ENCODE results near the gene RTN4RL1. TPM values are rescaled to one million over a fixed set of nuclear protein-coding genes. Genes with fewer than 3 reads are reported as not detected.

RTN4RL1 gene
- total RNA-seq, 3 donors from 2014 or later (not counting 1 experiment from before 2014, with no cell fraction given) = 0.15 to 0.23 TPM; not detected in 1

DNA sequence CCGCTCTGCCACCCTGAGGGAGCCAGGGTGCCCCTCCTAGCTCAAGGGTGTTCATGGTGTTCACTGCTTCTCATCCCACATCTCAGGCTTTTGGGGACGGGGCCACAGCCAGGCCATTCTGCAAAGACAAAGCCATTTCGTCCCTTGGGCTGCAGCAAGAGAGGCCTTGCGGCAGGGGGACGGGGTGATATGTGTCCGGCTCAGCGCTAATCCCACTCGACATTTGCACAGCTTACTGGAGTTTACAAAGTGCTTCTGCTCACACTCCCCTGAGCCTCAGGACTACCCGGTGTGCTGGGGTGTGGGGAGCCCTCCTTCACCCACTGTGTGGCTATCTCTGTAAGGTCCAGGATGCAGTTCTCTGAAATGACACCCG, 84.3 kb downstream of the RTN4RL1 start:
- H3K4me1 Mint-ChIP-seq = no peaks in the 10 kb centered on the region
- ATAC-seq (no peak), DNase-seq (no peak)
- H3K27me3 ChIP-seq (ENCODE audit: control insufficient read depth, insufficient read depth, low read length) = no peaks in the 10 kb centered on the region
- no peaks in the 10 kb centered on the region for H3K9me3 ChIP-seq (ENCODE audit: control insufficient read depth, insufficient read depth, low read length)
- H3K36me3 Mint-ChIP-seq = no peaks in the 10 kb centered on the region
- H3K27me3 Mint-ChIP-seq (ENCODE audit: low read depth in 2 of 2) = no peaks in the 10 kb centered on the region
- intact Hi-C loops (cut with micrococcal nuclease) = no loop called here
- no peak overlapping the region for H3K4me3 ChIP-seq (ENCODE audit: low read length)
- 88% methylated on average over 10 of the region's 10 CpGs for WGBS (ENCODE audit: insufficient coverage)
- H3K36me3 ChIP-seq (ENCODE audit: control insufficient read depth, insufficient read depth, low read length) = no peaks in the 10 kb centered on the region
- no peaks in the 10 kb centered on the region for H3K9me3 Mint-ChIP-seq
- no peak overlapping the region for H3K27ac Mint-ChIP-seq
- TF ChIP-seq CTCF (IDR thresholded peaks at IDR 0.05) = no peak
- H3K27ac ChIP-seq (ENCODE audit: low read length) = no peak overlapping the region
- H3K4me1 ChIP-seq (ENCODE audit: control insufficient read depth, insufficient read depth, low read length) = peaks cover 3% of the 10 kb centered on the region
- no peak overlapping the region for H3K4me3 Mint-ChIP-seq

- DNase-seq = no peak
- Mint-ChIP-seq H3K27me3 (ENCODE audit: low read depth in 2 of 2) (no peaks in the 10 kb centered on the region), H3K27ac (no peak overlapping the region), H3K9me3 (no peaks in the 10 kb centered on the region), H3K36me3 (no peaks in the 10 kb centered on the region), H3K4me3 (no peak overlapping the region), H3K4me1 (no peaks in the 10 kb centered on the region)
- intact Hi-C loops (cut with micrococcal nuclease) = no loop called here
- Histone ChIP-seq H3K36me3 (ENCODE audit: control insufficient read depth, insufficient read depth, low read length) (no peaks in the 10 kb centered on the region), H3K27ac (ENCODE audit: low read length) (no peak overlapping the region), H3K9me3 (ENCODE audit: control insufficient read depth, insufficient read depth, low read length) (no peaks in the 10 kb centered on the region), H3K4me1 (ENCODE audit: control insufficient read depth, insufficient read depth, low read length) (peaks cover 3% of the 10 kb centered on the region), H3K4me3 (ENCODE audit: low read length) (no peak overlapping the region), H3K27me3 (ENCODE audit: control insufficient read depth, insufficient read depth, low read length) (no peaks in the 10 kb centered on the region)
- TF ChIP-seq CTCF (IDR thresholded peaks at IDR 0.05) = no peak
- no peak for ATAC-seq
- 88% methylated on average over 27 of the region's 27 CpGs for WGBS (ENCODE audit: insufficient coverage)
These were observed 84.9 kb downstream of the RTN4RL1 start for GRCh38 chr17:1939981-1940809.

DNA sequence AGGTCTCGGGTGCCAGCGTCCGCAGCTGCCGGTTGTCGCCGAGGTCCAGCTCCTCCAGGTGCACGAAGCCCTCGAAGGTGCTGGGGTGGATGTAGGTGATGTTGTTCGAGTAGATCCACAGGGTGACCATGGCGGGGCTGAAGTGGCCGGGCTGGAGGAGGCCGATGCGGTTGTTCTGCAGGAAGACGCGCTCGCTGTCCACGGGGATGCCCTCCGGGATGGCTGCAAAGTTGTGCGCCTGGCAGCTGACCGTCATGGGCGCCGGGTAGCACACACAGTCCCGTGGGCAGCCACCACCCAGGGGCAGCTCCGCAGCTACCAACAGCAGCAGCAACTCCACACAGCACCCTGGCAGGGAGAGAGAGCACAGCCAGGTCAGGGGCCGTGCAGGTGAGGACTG, 87.7 kb downstream of the RTN4RL1 start:
- Histone ChIP-seq H3K9me3 (ENCODE audit: control insufficient read depth, insufficient read depth, low read length) (no peaks in the 10 kb centered on the region), H3K27me3 (ENCODE audit: control insufficient read depth, insufficient read depth, low read length) (no peaks in the 10 kb centered on the region), H3K27ac (ENCODE audit: low read length) (no peak overlapping the region), H3K4me1 (ENCODE audit: control insufficient read depth, insufficient read depth, low read length) (peaks cover 3% of the 10 kb centered on the region), H3K4me3 (ENCODE audit: low read length) (no peak overlapping the region), H3K36me3 (ENCODE audit: control insufficient read depth, insufficient read depth, low read length) (no peaks in the 10 kb centered on the region)
- intact Hi-C loops (cut with micrococcal nuclease) = no loop called here
- H3K27ac Mint-ChIP-seq = no peak overlapping the region
- no peak for ATAC-seq
- WGBS (ENCODE audit: insufficient coverage) = 95% methylated on average over 25 of the region's 25 CpGs
- H3K36me3 Mint-ChIP-seq = no peaks in the 10 kb centered on the region
- no peak for TF ChIP-seq CTCF (IDR thresholded peaks at IDR 0.05)
- H3K4me3 Mint-ChIP-seq = no peak overlapping the region
- no peaks in the 10 kb centered on the region for H3K27me3 Mint-ChIP-seq (ENCODE audit: low read depth in 2 of 2)
- no peak for DNase-seq
- H3K4me1 Mint-ChIP-seq = no peaks in the 10 kb centered on the region
- H3K9me3 Mint-ChIP-seq = no peaks in the 10 kb centered on the region

DNA sequence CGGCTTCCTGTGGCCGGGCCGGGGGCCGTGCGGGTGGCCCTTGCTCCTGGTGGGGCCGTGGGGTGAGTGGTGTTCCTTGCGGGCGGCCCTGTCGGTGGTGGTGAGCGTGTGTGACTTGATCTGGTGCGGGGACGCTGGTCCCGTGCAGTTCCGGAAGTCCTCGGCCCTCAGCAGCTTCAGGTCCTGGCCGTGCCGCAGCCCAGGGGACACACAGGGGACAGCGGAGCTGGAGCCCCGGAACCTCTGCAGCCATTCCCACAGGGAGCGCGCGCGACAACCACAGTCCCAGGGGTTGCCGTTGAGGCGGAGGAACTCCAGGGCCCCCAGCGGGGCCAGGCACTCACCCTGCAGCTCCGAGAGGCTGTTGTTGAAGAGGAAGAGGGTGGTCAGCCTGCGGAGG, 88.4 kb downstream of the RTN4RL1 start:
- no peak overlapping the region for H3K4me3 ChIP-seq (ENCODE audit: low read length)
- 66% methylated on average over 28 of the region's 28 CpGs for WGBS (ENCODE audit: insufficient coverage)
- H3K9me3 ChIP-seq (ENCODE audit: control insufficient read depth, insufficient read depth, low read length) = no peaks in the 10 kb centered on the region
- H3K4me3 Mint-ChIP-seq = no peak overlapping the region
- no peaks in the 10 kb centered on the region for H3K4me1 Mint-ChIP-seq
- H3K36me3 Mint-ChIP-seq = no peaks in the 10 kb centered on the region
- TF ChIP-seq CTCF (IDR thresholded peaks at IDR 0.05) = no peak
- no peaks in the 10 kb centered on the region for H3K36me3 ChIP-seq (ENCODE audit: control insufficient read depth, insufficient read depth, low read length)
- H3K27ac Mint-ChIP-seq = no peak overlapping the region
- no peak overlapping the region for H3K27ac ChIP-seq (ENCODE audit: low read length)
- H3K4me1 ChIP-seq (ENCODE audit: control insufficient read depth, insufficient read depth, low read length) = peaks cover 3% of the 10 kb centered on the region
- H3K27me3 Mint-ChIP-seq (ENCODE audit: low read depth in 2 of 2) = no peaks in the 10 kb centered on the region
- peak in 2 of 3 donors; percentile 36 to 44 for ATAC-seq
- intact Hi-C loops (cut with micrococcal nuclease) = no loop called here
- no peak for DNase-seq
- H3K9me3 Mint-ChIP-seq = no peaks in the 10 kb centered on the region
- no peaks in the 10 kb centered on the region for H3K27me3 ChIP-seq (ENCODE audit: control insufficient read depth, insufficient read depth, low read length)

All from natural killer cell (primary cell).